Occipital lobe (tissue), 2 donors: ENCODE measurements around the gene KIF20B. TPM values are rescaled to one million over a fixed set of nuclear protein-coding genes. Genes with fewer than 3 reads are reported as not detected.
A peak's percentile ranks its signal among the peaks of the same experiment; 100 is the strongest.
"Not testable (repeated sequence)": the region's sequence is repeated elsewhere in the genome, so short reads cannot be mapped to it uniquely, and the experiment has no call there.

Experiments used
- DNase-seq: peaks from one replicate; lab custom pipeline; 2025; lab: John Stamatoyannopoulos, UW
- total RNA-seq: library from RNA; depleted of rRNA; stranded (reverse); fragments of >200 nt; gene quantifications from one replicate; pipeline ENCODE4 v1.2.3, GENCODE V29; 2014

Gene KIF20B
- total RNA-seq, 1 donor from 2014 or later: 11.2 TPM

DNA sequence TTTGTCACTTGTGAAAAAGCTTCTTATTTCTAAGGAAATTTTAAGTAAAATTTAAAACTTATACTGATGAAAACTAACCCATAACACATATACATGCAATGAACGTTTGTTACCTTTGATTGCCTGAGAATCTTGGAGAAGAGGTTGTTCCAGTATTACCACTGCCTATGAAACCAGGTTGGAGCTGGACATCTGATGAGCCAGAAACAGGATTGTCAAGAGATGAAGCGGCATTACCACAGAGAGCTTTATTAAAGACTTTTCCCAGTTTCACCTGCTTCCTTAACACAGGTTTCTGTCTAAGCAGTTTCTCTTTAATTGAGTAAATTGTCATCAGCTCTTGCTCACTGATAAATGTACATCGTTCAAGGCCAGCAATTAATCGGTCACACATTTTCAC is 9.0 kb upstream of the KIF20B start:
- no peak for DNase-seq

DNA sequence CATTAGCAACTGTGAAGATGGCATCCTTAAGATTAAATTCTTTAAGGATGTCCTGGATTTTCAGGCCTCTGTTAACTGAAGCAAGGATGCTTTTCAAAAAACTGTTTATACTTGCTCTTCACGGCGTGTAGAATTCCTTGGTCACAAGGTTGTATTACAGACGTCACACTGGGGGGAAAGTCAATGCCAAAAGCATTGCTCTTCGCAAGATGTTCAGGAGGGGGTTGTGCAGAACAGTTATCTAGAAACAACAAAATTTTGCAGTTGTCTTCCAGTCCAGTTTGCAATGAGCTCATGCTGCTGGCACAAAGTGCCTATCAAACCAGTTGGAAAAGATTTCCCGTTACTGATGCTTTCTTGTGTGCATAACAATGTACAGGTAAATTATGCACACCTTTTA is 8.2 kb upstream of the KIF20B start:
- DNase-seq: no peak

DNA sequence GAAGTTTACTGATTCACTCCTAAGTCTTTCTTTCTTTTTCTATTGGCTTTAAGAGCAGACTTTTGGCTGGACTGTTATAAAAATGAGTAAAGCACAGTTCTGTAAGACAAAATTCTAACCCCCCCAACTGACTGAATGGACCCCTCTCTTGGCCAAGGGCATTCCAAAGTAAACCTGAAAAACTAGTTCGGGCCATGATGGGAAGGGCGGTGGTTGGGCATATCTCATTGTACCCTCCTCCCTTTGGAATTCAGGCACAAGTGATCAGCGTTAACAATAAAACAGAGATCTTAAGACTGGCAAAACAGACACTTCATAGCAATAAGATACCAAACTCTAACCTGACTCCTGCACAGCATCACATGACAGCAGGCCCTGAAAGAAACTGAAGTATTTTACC is 6.1 kb upstream of the KIF20B start:
- DNase-seq: no peak

DNA sequence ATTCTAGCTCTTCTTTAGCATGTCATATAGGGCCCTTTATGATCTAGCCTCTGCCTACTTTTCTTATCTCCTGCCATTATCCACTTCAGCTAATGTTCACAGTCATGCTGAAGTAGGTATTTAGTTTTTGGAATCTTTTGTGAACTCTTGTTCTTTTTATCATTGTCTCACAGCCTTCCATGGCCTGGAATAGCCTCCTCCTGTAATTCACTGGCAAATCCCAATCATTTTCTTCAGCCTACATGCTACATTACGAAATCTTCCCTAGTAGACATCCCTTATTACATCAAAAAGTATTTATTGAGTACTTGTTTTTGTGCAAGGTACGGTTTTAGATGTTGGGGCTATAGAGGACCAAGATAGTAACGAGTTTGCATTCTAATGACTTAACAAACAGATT is 3.4 kb upstream of the KIF20B start:
- no peak for DNase-seq

DNA sequence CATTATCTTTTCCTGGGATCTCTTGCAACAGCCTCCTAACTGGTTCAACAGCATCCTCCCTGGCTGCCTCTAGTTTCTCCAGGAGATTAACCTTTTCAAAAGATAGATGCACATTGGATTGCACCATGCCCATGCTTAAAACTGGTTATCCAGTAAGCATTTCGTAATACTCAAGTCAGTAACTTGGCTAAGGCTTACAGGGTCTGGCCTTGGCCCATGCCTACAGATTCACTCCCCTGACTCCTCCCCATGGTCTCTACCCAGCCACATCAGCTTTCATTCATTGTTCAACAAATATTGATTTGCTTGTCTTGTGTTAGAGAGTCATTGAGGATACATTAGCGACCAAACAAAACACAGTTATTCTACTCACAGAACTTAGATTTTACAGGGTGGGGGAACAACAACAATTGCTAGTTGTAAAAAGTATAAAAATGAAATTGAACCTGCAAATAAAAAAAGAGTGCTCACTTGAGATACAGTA is 1.8 kb upstream of the KIF20B start:
- no peak for DNase-seq

DNA sequence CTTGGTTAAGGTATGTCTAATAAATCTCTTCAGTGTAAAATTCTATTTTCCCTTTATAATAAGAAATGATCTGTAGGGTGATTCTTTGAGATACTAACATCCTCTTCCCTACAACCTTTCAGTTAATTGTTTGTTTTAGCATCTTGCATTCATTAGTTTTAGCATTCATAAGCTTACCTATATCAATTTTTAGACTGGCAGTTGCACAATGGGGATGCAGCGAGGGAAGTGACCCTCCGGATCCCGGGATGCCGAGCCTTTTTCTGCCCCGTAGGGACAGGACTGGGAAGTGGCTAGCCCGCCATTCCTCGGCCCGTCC is 508 bp upstream of the KIF20B start:
- no peak for DNase-seq

DNA sequence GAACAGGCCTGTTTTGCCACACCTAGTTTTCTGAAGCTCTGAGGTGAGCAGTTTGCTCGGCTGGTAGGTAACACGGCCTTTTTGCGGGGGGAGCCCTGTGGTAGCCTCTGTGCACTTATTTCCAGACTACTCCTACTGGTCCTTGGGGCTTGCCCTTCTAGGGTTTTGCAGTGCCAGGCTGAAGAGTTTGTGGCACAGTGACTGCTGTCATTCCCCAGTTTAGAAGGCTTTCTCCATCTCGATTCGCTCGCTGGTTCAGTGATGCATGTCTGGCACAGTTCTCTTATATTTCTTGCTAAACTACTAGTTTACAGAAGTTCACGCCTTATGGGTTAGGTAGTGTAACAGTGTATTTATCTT is 711 bp downstream of the KIF20B start:
- DNase-seq: peak; percentile 0

DNA sequence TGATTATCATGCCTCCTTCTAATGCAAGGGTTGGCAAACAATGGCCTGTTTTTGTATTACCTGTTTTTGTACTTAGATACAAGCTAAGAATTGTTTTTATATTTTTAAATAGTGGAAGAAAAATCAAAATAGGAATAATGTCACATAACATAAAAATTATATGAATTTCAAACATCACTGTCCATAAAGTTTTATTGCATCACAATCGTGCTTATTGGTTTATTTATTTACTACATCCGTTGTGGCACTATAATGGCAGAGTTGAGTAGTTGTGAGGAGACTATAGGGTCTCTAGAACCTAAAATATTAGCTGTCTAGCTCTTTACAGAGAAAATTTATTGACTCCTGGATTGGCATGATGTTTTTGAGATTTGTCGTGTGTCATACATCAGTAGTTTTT is 4.1 kb downstream of the KIF20B start:
- no peak for DNase-seq

DNA sequence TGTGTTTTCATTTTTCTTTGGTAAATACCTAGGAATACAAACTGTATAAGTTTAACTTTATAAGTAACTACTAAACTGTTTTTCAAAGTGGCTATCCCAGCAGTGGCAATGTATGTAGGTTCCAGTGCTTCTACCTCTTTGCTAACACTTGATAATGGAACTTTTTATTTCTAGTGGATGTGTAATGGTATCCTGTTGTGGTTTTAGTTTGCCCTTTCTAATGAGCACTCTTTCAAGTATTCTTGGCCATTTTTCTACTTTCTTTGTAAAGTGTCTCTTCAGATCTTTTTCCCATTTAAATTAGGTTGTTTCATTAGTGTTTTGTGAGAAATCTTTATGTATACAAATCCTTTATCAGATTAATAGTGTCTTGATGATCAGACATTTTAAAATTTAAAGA is 4.6 kb downstream of the KIF20B start:
- DNase-seq: no peak

DNA sequence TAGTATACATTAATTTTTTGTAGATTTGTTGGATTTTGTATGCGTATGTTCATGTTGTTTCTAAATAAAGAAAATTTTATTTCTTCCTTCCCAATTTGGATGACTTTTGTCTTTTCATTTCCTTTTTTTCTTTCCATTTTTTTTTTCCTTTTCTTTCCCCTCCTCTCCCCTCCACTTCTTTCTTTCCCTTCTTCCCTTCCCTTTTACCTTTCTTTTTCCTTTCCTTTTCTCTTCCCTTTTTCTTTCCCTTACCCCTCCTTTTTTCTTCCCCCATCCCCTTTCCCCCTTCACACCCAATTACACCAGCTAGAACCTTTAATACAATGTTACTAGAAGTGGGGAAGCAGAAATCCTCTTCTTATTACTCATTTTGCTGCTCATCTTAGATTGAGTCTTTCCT is 6.0 kb downstream of the KIF20B start:
- no peak for DNase-seq

DNA sequence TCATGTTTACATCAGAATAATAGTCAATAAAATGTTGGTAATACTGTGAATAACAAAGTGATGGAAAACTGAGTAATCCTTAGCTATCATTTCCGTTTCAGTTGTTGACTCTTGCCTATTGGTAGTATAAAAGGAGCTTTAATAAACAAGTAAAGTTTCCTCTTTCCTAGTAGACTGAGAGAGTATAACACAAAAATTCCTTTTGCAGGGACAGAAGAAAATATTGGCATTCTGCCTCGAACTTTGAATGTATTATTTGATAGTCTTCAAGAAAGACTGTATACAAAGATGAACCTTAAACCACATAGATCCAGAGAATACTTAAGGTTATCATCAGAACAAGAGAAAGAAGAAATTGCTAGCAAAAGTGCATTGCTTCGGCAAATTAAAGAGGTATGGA is 9.4 kb downstream of the KIF20B start:
- DNase-seq: no peak

DNA sequence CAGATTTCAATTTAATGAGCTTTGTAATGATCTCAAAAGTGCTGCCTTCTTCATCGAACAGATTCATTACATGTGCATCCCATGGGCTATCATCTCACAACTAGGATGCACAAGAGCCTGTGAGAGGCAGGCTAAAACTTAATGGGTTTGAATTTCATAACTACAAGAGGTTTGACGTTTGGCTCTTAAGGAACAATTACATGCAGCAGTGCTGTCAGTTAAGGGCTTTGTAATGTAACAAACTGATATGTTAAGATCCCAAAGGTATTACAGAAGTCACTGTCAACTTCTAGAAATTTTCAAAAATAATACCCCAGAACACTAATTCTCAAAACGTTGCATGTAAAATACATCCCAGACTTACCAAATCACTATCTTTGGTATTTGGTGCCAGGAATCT is 33.2 kb downstream of the KIF20B start:
- DNase-seq: no peak

DNA sequence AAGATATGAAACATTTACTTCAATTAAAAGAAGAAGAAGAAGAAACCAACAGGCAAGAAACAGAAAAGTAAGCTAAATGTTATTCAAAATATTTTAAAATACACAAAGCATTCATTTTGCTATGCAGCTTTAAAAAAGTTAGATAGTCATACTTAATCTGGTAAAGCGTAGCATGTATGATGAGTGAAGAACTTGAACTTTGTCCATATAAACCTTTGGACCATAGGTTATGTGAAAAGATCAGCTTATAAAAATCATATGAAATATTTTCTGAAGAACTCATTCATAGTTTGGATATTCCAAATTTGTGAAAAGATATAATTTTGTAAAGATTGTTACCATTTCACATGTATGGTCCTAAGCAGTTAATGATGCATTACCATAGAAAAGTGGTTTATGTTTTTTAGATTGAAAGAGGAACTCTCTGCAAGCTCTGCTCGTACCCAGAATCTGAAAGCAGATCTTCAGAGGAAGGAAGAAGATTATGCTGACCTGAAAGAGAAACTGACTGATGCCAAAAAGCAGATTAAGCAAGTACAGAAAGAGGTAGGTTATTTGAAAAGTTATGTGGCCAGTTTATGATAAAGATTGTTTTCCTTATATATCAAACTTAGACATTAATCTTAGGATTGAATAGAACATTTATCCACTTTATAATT is 37.3 kb downstream of the KIF20B start:
- no peak for DNase-seq

DNA sequence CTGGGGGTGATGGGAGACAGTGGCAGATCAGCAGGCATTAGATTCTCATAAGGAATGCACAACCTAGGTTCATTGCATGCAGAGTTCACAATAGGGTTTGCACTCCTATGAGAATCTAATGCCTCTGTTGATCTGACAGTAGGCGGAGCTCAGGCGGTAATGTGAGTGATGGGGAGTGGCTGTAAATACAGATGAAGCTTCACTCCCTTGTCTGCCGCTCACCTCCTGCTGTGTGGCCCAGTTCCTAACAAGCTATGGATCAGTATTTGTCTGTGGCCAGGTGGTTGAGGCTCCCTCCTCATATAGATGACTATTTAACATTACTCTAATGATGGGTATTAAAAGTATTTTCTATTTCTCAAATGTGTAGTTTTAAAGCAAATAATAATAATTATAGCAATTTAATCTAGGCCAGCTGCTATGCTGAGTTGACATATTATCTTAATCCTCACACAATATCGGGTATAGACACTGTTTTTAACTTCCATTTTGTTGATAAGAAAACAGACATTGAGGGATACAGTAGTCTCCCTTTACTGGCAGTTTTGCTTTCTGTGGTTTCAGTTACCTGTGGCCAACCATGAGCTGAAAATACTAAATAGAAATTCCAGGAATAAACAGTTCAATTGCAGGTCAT is 39.9 kb downstream of the KIF20B start:
- DNase-seq: no peak

DNA sequence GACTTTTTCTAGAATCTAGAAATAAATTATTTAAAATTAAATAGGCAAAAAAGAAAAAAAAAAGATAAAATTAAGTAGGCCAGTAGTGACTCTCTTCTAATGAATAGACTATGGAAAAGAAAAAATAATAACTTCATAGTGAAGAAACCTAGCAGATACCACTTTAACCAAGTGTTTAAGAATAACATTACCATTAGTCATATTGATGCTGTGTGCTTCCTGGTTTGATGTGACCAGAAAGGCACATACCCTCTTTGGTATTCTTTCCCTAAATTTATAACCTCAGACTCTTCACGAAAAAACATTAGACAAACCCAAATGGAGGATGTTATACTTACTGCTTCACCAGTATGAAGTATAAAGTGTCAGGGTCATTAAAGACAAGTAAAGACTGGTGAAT is 42.6 kb downstream of the KIF20B start:
- DNase-seq: no peak

DNA sequence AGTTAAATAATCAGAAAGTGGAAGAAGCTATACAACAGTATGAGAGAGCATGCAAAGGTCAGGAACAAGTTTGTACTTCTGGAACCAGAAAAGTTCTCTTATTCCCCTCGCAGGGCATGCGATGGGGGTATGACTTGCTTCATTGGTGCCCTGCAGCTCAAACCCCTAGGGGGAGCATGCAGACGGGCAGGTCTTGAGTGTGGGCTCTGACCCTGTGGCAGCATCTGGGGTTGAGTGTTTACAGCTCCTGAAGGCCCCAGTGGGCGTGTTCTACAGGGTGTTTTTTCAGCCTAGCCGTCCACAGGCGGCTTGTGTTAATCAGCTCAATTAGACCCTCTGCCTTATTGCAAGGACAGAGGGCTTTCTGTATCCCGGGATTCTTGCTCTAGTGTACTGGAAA is 44.5 kb downstream of the KIF20B start:
- no peak for DNase-seq

DNA sequence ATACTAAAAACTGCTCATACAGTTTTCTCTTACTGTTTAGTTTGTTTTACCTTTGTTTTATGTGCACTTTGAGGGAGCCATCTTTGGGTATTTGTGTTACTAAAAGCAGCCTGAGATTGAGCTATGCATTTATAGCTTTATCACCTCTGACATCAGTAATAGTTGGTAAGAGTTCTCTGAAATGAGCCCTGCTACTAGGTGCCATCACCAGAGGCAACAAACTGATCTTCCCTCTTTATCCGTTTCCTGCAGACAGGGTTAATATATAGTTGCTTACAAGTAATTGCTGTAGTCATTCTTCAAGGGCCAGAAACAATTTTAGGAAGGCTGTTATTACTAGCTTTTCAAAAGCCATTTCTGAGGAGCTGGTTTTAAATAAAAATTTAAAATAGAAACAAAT is 49.1 kb downstream of the KIF20B start:
- no peak for DNase-seq

DNA sequence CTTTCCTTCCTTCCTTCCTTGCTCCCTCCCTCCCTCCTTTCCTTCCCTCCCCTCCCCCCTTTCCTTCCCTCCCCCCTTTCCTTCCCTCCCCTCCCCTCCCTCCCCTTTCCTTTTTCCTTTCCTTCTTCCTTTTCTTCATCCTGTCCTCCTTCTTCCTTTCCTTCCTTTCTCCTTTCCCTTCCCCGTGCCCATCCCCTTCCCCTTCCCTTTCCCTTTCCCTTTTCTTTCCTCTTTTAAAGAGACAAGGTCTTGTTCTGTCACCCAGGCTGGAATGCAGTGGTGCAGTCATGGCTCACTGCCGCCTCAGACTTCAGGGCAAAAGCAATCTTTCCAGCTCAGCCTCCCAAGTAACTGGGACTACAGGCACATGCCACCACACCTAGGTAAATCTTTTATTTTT is 54.0 kb downstream of the KIF20B start:
- no peak for DNase-seq

DNA sequence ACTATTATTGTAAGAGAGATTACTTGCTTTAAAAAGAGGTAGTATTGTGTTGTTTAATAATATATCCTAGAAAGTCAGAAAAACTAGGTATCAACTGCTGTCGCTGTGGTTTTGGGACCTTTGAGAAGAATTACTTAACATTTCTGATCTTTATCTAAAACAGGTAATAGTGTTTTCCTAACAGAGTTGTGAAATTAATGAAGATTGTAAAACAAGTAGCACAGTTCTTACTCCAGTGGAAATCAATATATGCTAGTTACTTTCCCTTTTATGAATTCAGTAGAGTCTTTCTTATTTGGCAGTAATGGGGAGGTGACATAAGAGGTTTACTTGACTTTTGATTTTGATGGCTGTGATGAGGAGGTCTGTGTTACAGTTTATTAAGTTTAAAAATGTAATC is 58.1 kb downstream of the KIF20B start:
- no peak for DNase-seq

DNA sequence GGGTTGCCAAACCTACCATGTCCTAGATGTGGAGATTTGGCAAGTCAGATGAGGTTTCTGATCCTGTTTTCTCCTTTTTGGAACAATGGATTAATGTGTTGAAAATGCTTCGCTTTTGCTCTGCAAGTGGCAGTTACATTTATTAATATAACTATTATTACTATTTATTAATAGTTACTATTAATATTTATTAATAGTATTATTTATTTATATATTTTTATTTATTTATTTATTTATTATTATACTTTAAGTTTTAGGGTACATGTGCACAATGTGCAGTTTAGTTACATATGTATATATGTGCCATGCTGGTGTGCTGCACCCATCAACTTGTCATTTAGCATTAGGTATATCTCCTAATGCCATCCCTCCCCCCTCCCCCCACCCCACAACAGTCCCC is 62.3 kb downstream of the KIF20B start:
- DNase-seq: not testable (repeated sequence)

DNA sequence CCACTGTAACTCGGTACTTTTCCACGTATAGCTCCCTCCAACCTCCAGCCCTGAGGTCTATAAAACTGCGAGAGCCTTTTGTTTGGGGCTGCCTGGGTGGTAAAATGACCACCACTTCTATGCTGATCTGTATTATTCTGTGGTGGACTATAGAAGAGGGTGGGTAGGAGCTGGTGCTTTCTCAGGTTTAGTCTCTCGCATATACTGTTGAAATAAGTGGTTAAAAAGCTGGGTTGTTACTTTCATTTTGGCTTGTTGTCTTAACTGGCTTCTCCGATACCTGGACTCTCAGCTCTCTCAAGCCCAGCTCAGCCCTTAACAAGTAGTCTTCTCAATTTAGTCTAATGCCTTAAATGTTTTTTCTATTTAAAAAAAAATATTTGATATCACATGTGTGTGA is 70.3 kb downstream of the KIF20B start:
- no peak for DNase-seq

DNA sequence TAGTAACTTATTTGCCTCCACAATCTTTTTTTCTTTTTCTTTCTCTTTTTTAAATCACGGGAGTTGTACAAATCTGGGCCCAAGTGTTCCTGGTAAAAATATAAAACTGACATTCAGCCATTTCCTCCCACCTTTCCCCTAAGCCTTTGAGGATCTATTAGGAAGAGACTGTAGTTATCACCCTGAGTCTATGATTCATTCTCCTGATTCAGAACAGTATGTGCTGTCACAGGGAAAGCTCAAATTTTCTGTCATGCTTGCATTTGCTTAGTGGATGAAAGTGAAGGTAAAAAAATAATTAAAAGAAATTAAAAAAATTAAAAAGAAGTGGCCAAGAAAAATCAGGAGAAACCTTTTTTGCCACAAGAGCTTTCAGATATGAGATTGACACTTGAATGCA is 71.7 kb downstream of the KIF20B start:
- no peak for DNase-seq

DNA sequence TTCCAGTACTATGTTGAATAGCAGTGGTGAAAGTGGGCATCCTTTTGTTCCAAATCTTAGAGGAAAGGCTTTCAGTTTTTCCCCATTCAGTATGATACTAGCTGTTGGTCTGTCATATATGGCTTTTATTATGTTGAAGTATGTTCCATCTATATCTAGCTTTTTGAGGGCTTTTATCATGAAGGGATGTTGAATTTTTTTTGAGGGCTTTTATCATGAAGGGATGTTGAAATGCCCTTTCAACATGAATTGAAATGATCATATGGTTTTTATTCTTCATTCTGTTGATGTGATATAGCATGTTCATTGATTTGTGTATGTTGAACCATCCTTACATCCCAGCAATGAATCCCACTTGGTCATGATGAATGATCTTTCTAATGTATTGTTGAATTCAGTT is 75.3 kb downstream of the KIF20B start:
- DNase-seq: no peak

DNA sequence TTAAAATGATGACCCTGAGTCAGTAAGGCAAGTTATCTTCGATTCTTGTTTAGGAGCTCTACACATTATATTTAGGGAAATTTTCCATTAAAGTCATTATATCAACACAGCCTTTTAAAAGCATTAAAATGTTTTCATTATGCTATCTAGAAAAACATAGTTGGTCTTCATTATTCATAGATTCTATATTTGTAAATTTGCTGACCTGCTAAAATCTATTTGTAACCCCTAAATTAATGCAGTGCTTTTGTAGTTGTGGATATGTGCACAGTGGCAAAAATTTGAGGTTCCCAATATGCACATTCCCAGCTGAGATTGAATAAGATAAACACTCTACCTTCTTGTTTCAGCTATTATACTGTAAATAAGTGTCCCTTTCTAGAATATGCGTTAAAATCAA is 81.1 kb downstream of the KIF20B start:
- DNase-seq: no peak
